Endothelial cell of umbilical vein (primary cell): ENCODE measurements around the gene LNX2. TPM values are rescaled to one million over a fixed set of nuclear protein-coding genes. Genes with fewer than 3 reads are reported as not detected.

Experiments
- BruUV-seq: library from RNA; stranded (reverse); fragments of 400-500 nt; replicated peaks from 2 replicates; lab custom pipeline; 2021; lab: Mats Ljungman, UMichigan
- CTCF ChIA-PET: fragments of 300-600, 350-600 bp; sonication (Branson Sonifier 250); formaldehyde crosslinking; loops from one replicate; lab custom pipeline; 2021; ENCODE audit warnings: antibody characterized with exemption, inconsistent platforms; lab: Charles Lee
- POLR2A ChIA-PET: fragments of 300-600, 350-600 bp; sonication (Branson Sonifier 250); formaldehyde crosslinking; loops from one replicate; lab custom pipeline; 2021; ENCODE audit warnings: antibody characterized with exemption, inconsistent platforms; lab: Charles Lee
- DNase-seq: peaks from one replicate; pipeline ENCODE4 v3.0.0-alpha.2; 2011; ENCODE audit warnings: low read depth, low spot score
- FAIRE-seq: peaks from 2 replicates; lab custom pipeline; 2011; peaks lifted over from hg19 to GRCh38; lab: Jason Lieb, UNC
- H2AFZ ChIP-seq: 2 replicates; pipeline ENCODE4 v1.6.0; 2012; ENCODE audit warnings: low read depth, low read length, control low read depth, inconsistent platforms
- H3K27ac ChIP-seq: 2 replicates; pipeline ENCODE4 v1.5.1; 2011; ENCODE audit warnings: low read depth, mild to moderate bottlenecking, control low read depth, low read length, moderate library complexity; ENCODE audit not compliant: insufficient read depth
- H3K27me3 ChIP-seq, 2 experiments: 2 replicates each; pipeline versions ENCODE4 v1.6.0 to v1.6.1; 2011; ENCODE audit warnings: low read length in 2 of 2, mixed read lengths in 1 of 2; ENCODE audit not compliant: control insufficient read depth in 2 of 2, insufficient read depth in 2 of 2
- H3K36me3 ChIP-seq, 2 experiments: 2 replicates in 1 of 2; 3 replicates in 1 of 2; pipeline ENCODE4 v1.5.1; 2011; ENCODE audit warnings: low read length in 2 of 2, mild to moderate bottlenecking in 1 of 2, moderate library complexity in 1 of 2; ENCODE audit not compliant: control insufficient read depth in 2 of 2, insufficient read depth in 2 of 2; ENCODE audit errors: extremely low read depth in 1 of 2
- H3K4me1 ChIP-seq: 3 replicates; pipeline ENCODE4 v1.5.1; 2011; ENCODE audit warnings: mild to moderate bottlenecking, low read length; ENCODE audit not compliant: control insufficient read depth, insufficient read depth; ENCODE audit errors: extremely low read depth
- H3K4me2 ChIP-seq: 2 replicates; pipeline ENCODE4 v1.6.1; 2011; ENCODE audit warnings: low read length, control low read depth, mixed read lengths; ENCODE audit not compliant: insufficient read depth
- H3K4me3 ChIP-seq, 3 experiments: fragments of 200-600 bp in 1 of 3; sonication (generic), shearing (Covaris generic) in 1 of 3; replicated peaks in 1 of 3; 2 replicates each; pipeline ENCODE4 v1.5.1; 2011 to 2016; ENCODE audit warnings: control low read depth in 3 of 3, low read length in 3 of 3, mild to moderate bottlenecking in 2 of 3, inconsistent platforms in 1 of 3, low read depth in 1 of 3, moderate library complexity in 1 of 3; ENCODE audit not compliant: insufficient read depth in 1 of 3
- H3K79me2 ChIP-seq: 2 replicates; pipeline ENCODE4 v1.6.0; 2012; ENCODE audit warnings: low read length, inconsistent platforms; ENCODE audit not compliant: control insufficient read depth, insufficient read depth
- H3K9ac ChIP-seq: replicated peaks from 2 replicates; pipeline ENCODE3; 2011; ENCODE audit warnings: low read length, control low read depth; ENCODE audit not compliant: insufficient read depth; ENCODE audit errors: extremely low read depth
- H3K9me1 ChIP-seq: replicated peaks from 3 replicates; pipeline ENCODE4 v1.6.0; 2011; ENCODE audit warnings: mild to moderate bottlenecking, low read length; ENCODE audit not compliant: control insufficient read depth, insufficient read depth; ENCODE audit errors: extremely low read depth
- H3K9me3 ChIP-seq: replicated peaks from 2 replicates; pipeline ENCODE4 v1.5.1; 2012; ENCODE audit warnings: low read length, inconsistent platforms; ENCODE audit not compliant: control insufficient read depth, insufficient read depth
- H4K20me1 ChIP-seq: replicated peaks from 2 replicates; pipeline ENCODE3; 2011; ENCODE audit warnings: mild to moderate bottlenecking, low read length; ENCODE audit not compliant: control insufficient read depth, insufficient read depth; ENCODE audit errors: extremely low read depth
- CTCF ChIP-seq, 2 donors: IDR thresholded peaks; 1 replicate in 1 of 2; 2 replicates in 1 of 2; pipeline ENCODE4 v1.5.1; 2011; ENCODE audit warnings: low read length in 2 of 2, mild to moderate bottlenecking in 2 of 2, moderate library complexity in 2 of 2, control low read depth in 1 of 2, inconsistent platforms in 1 of 2, low read depth in 1 of 2; ENCODE audit not compliant: insufficient read depth in 1 of 2; ENCODE audit errors: extremely low read depth in 1 of 2
- EZH2 ChIP-seq: IDR thresholded peaks from 2 replicates; pipeline ENCODE4 v1.6.1; 2012; ENCODE audit warnings: borderline replicate concordance, low read depth, mild to moderate bottlenecking, moderate library complexity, low read length, inconsistent platforms; ENCODE audit not compliant: severe bottlenecking
- JUN ChIP-seq: IDR thresholded peaks from 2 replicates; pipeline ENCODE4 v1.6.1; 2011; ENCODE audit warnings: borderline replicate concordance, low read depth; ENCODE audit not compliant: insufficient read length, insufficient read depth
- MAX ChIP-seq: IDR thresholded peaks from 2 replicates; pipeline ENCODE4 v1.6.1; 2011; ENCODE audit not compliant: insufficient read depth, insufficient read length
- MYC ChIP-seq: IDR thresholded peaks from one replicate; pipeline ENCODE4 v1.6.1; 2011; ENCODE audit warnings: mild to moderate bottlenecking, low read depth, low read length
- POLR2AphosphoS5 ChIP-seq: IDR thresholded peaks from 2 replicates; pipeline ENCODE4 v1.6.1; 2012; ENCODE audit warnings: low read depth, mild to moderate bottlenecking, control low read depth, low read length, moderate library complexity; ENCODE audit not compliant: insufficient read depth
- dilution Hi-C: fragments of 300-500 bp; cut with MboI; formaldehyde crosslinking; loops from one replicate; pipeline ENCODE4 v1.15.0; 2019; ENCODE audit warnings: low sequenced_read_pairs; ENCODE audit not compliant: extremely low pct_ligation_motif_present
- intact Hi-C: fragments of 100-400 bp; cut with micrococcal nuclease; formaldehyde crosslinking; loops from one replicate; pipeline ENCODE4 v1.10.0; 2022
- polyA plus RNA-seq, 4 experiments: library from polyadenylated mRNA; depleted of rRNA in 3 of 4; stranded (reverse) in 3 of 4; unstranded in 1 of 4; fragments of >200 nt; gene quantifications; 2 replicates each; pipeline versions ENCODE4 v1.2.1 to v1.2.3, GENCODE V29; 2011 to 2012; ENCODE audit warnings: missing spikeins in 1 of 4
- total RNA-seq: library from RNA; stranded (reverse); gene quantifications from 2 replicates; pipeline ENCODE4 v1.2.3, GENCODE V29; 2021

Gene LNX2
- total and polyA plus RNA-seq, 2 donors (not counting 3 experiments of a cell fraction or from before 2014, with no cell fraction given): 7.0 to 9.1 TPM

GRCh38 chr13:27541386-27541785, 78.9 kb downstream of the LNX2 start:
- Histone ChIP-seq H3K4me1 (no peaks in the 10 kb centered on the region), H4K20me1 (no peaks in the 10 kb centered on the region), H3K4me2 (no peak overlapping the region), H3K79me2 (no peaks in the 10 kb centered on the region), H3K36me3 (no peaks in the 10 kb centered on the region), H3K9ac (no peak overlapping the region), H3K27me3 (no peaks in the 10 kb centered on the region), H3K27ac (no peak overlapping the region), H3K4me3 (no peak overlapping the region), H3K9me1 (no peaks in the 10 kb centered on the region), H3K9me3 (no peaks in the 10 kb centered on the region), H2AFZ (no peak overlapping the region)
- no TSS peak for BruUV-seq
- FAIRE-seq: no peak
- TF ChIP-seq POLR2AphosphoS5: no peak
- no peak for TF ChIP-seq MYC
- ChIA-PET CTCF (interaction anchor here (1.2 to 2.2 kb wide), 2 partner anchors 8 to 285 kb away, joined by 3 to 15 read pairs; no protein-coding TSS in a partner anchor), POLR2A (no interaction called here)
- DNase-seq: no peak
- intact Hi-C loops (no loop called here), dilution Hi-C loops (loop anchor here (25.0 kb wide), 1 partner anchor 296 kb away; no protein-coding TSS in a partner anchor)

GRCh38 chr13:27536361-27537101, 83.8 kb downstream of the LNX2 start:
- Histone ChIP-seq H2AFZ (no peak overlapping the region), H3K4me1 (no peaks in the 10 kb centered on the region), H3K79me2 (no peaks in the 10 kb centered on the region), H3K4me2 (no peak overlapping the region), H3K9ac (no peak overlapping the region), H3K9me3 (no peaks in the 10 kb centered on the region), H4K20me1 (no peaks in the 10 kb centered on the region), H3K4me3 (no peak overlapping the region), H3K27me3 (no peaks in the 10 kb centered on the region), H3K9me1 (no peaks in the 10 kb centered on the region), H3K36me3 (no peaks in the 10 kb centered on the region), H3K27ac (no peak overlapping the region)
- BruUV-seq: no TSS peak
- DNase-seq (no peak), FAIRE-seq (no peak)
- TF ChIP-seq JUN (no peak), EZH2 (no peak), CTCF (IDR thresholded peaks at IDR 0.05; ENCODE audit: extremely low read depth in 1 of 2, insufficient read depth in 1 of 2, low read depth in 1 of 2, low read length in 2 of 2) (no peak), MAX (no peak)
- CTCF ChIA-PET: interaction anchor here (1.7 to 11.4 kb wide), 2 partner anchors 290 to 417 kb away, joined by 4 to 484 read pairs; no protein-coding TSS in a partner anchor
- intact Hi-C loops: no loop called here
- POLR2A ChIA-PET: no interaction called here
- dilution Hi-C loops: loop anchor here (25.0 kb wide), 1 partner anchor 301 kb away; no protein-coding TSS in a partner anchor
